Frontal cortex (tissue), 4 donors: ENCODE results near the gene SRSF5. TPM values are rescaled to one million over a fixed set of nuclear protein-coding genes. Genes with fewer than 3 reads are reported as not detected.
"Not testable (repeated sequence)": the region's sequence is repeated elsewhere in the genome, so short reads cannot be mapped to it uniquely, and the experiment has no call there.

ENCODE experiments used
- DNase-seq, 2 donors: peaks; one replicate each; pipeline ENCODE4 v3.0.0; 2012; ENCODE audit warnings: low spot score in 2 of 2
- FAIRE-seq: peaks from 2 replicates; lab custom pipeline; 2012; peaks lifted over from hg19 to GRCh38; lab: Jason Lieb, UNC
- total RNA-seq: library from RNA; depleted of rRNA; stranded (reverse); fragments of >200 nt; gene quantifications from one replicate; pipeline ENCODE4 v1.2.3, GENCODE V29; 2014
- donor health status: control.
- donor health status: control.
- donor health status: control.

Gene SRSF5
- total RNA-seq: 120 TPM

DNA sequence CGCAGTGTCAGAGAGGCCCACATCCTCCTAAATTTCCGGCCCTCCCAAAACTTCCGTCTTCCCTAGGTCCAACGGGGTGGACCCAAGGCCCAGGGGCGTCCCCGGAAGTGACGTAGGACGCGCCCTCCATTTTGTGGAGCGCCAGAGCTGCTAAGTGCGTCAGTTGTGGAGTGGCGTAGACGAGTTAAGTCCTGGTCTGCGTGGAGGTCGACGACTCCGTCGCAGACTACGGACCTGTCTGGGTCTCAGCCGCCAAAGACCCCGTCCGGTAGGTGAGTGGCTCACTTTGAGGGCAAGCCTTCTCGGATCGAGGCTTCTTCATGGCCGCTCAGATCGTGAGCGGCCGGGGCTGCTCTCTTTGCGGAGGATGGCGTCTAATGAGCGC is at the start of gene SRSF5:
Gene SRSF5 (plus strand): TSS at position 159 of the 385 bp plus-strand sequence. CDS start 1,015 bp downstream, outside the sequence.
- peak; percentile 85 to 88 for DNase-seq
- FAIRE-seq: no peak

DNA sequence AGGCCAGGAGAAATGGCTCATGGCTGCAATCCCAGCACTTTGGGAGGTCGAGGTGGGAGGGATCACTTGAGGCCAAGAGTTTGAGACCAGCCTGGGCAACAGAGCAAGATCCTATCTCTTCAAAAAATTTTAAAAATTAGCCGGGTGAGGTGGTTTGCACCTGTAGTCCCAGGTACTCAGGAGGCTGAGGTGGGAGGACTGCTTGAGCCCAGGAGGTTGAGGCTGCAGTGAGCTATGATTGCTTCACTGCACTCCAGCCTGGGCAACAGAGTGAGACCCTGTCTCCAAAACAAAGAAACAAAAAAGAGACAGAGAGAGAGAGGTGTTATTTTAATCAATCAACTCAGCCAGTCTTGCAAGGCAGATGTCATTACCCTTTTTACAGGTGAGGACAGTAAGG is 48.3 kb upstream of the SRSF5 start:
- not testable (repeated sequence) for FAIRE-seq

DNA sequence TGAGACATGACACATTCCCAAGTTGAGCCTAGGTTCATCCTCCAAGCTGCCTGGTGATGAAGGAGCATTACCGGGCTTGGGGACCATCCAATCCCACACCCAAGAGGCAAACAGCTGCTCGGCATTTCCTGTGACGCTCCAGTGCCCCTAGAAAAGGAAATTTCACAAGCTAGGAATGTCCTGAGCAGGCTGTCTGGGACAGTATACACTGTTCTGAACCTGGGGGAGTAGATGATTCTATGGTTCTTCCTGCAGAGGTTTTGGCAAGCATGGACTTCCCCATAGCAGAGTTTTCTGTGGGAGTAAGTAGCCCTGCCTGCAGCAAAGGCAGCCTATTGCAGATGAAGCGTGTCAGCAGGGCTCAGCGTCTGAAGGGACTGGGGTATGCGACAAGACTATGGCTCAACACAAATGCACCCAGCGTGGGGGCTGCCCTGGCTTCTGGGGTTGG is 47.4 kb upstream of the SRSF5 start:
- FAIRE-seq (no peak), DNase-seq (no peak)

More for the DNA sequence above, 48.3 kb upstream of the SRSF5 start:
- DNase-seq: not testable (repeated sequence)

DNA sequence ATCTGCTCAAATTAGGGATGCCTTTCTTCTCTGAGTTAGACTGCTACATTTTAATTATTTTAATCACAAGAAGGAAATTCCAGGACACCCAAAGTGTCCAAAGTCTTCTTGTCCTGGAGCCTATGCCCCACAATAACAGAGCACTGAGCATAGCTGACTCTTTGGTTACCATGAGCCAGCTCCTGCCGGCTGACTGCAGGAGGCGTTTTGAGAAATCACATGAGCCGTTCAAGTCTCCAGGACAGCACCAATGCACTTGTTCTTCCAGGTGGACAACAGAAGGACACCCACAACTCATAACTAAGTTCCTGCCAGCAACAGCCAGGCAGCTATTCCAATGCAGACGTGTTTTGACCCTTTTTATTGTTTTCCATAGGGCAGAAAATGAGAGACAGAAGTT is 46.0 kb upstream of the SRSF5 start:
- DNase-seq: no peak
- no peak for FAIRE-seq

DNA sequence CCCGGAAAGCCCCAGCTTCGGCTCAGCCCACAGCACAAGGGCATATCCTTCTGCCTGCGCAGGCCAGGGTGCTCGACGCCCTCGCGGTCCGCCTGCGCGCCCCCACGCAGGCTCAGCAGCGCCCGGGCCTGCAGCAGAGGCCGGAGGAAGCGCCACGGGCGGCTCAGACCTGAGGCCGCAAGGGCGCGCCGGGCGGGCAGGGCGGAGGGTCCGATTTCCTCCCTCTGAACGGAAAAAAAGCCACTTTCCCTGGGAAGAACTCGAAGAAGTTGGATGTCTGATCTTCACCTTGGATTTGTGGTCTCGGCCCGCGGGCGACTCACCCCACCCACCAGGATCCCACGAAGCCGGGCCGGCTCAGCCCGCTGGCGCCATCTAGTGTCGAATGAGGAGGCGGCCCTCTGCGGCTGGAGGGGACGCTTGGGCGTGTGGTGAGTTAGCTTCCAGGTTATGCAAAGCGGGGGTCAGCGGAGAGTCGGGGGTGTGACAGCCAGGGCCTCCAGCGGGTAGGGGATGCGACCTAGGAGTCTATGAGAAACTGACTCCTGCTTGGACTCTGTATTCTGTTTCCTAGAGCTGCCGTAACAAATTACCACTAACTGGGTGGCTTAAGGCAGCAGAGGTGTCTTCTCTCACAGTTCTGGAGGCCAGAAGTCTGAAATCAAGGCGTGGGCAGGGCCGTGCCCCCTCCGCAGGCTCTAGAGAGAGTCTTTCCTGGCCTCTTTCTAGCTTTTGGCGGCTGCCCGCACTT is 40.0 kb upstream of the SRSF5 start:
- FAIRE-seq (no peak), DNase-seq (peak; percentile 82 to 88)

DNA sequence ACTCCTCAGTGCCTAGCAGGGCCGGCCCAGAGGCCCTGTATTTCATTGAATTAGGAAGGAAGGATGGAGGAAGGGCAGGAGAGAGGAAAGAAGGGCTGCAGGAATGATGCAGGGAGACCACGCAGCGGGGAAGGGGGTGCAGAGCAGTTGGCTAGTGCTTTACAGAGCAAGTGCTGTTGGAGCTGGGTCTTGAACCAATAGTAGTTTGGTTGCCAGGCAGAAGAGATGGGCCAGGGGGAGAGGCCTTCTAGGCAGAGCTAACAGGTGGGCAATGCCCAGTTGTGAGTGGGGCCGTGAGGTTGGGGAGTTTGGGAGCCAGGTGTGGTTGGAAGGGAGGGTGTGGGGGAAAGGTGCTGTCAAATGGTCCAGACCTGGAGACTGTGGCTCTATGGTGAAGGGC is 39.1 kb upstream of the SRSF5 start:
- DNase-seq (no peak), FAIRE-seq (no peak)

DNA sequence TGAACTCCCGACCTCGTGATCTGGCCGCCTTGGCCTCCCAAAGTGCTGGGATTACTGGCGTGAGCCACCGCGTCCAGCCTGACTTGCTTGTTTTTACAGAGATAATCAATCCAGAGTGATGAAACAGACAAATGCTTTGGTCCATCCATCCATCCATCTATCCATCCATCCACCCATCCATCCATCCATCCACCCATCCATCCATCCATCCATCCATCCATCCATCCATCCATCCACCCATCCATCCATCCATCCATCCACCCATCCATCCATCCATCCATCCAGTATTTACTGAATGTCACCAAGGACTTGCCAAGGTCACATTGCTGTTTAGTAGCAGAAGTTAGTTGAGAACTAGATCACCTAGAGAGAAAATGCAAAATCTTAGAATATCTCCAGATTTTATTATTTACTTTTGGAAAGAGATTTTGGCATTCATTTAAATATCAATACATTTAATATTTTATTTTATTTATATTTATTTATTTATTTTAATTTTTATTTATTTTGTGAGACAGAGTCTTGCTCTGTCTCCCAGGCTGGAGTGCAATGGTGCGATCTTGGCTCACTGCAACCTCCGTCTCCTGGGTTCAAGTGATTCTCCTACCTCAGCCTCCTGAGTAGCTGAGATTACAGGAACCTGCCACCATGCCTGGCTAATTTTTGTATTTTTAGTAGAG is 34.9 kb upstream of the SRSF5 start:
- not testable (repeated sequence) for DNase-seq, FAIRE-seq

DNA sequence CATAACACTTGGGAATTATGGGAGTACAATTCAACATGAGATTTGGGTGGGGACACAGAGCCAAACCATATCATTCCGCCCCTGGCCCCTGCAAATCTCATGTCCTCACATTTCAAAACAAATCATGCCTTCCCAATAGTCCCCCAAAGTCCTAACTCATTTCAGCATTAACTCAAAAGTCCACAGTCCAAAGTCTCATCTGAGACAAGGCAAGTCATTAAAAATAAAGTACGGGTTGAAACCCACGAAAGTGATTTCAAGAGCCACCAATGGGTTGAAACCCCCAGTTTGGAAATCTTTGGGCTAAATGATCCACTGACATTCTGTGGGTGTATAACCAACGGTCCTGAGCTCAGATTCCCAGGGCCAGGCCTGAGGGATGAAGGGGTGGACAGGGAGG is 30.5 kb upstream of the SRSF5 start:
- FAIRE-seq, DNase-seq: not testable (repeated sequence)

DNA sequence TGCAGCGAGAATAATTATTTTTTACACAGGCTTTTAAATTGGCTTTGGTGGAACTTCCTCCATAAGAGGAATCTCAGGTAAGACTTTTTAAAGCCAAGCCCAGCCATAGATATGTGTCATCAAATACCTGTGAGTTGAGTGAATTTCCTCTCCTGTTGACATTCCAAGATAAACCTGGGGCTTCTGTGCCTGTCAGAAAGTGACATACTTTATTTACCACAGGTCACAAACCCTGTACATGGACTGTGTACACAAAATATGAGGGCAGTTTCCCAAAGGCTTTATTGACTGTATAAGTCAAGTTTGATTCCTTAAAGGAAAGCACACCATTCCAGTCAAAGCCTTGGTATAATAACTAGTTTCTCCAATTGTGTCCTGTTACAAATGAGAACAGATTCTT is 25.9 kb upstream of the SRSF5 start:
- no peak for DNase-seq
- no peak for FAIRE-seq

DNA sequence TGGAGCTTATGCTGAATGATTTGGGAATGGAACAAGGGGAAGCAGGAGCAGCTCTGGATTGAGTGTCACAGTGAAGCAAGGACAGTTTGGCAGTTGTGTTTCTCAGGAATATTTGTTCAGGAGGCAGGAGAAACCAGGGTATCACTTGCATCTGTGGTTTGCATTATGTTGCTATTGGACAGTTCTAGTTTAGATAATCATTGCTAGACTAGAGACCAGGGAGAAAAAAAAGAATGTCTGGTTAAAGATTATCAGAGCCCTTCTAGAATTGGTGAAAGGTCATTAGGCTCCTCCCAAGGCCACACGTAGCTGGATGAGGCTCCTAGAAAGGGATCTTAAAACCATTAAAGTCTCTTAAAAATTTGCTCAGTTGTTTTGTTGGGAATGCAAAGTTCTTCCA is 17.0 kb upstream of the SRSF5 start:
- FAIRE-seq: no peak
- DNase-seq: no peak

DNA sequence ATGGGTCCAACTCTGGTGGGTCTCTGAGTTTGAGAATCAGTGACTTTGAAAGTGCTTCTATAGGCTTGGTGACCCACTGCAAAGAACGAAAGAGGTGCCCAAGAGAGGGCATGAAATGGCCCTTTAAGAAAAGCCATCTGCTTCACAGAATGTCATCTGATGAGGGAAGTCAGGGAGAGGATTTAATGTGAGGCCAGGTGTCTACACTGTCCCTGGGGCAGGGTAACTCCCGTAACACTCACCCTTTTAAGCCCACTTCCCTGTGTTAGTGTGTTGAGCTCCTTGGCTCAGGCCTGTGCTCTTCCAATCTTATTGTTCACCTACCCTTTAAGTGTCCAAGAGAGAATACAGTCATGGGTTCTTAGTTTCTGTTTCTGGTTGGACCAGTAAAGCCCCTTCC is 16.4 kb upstream of the SRSF5 start:
- DNase-seq (no peak), FAIRE-seq (no peak)

DNA sequence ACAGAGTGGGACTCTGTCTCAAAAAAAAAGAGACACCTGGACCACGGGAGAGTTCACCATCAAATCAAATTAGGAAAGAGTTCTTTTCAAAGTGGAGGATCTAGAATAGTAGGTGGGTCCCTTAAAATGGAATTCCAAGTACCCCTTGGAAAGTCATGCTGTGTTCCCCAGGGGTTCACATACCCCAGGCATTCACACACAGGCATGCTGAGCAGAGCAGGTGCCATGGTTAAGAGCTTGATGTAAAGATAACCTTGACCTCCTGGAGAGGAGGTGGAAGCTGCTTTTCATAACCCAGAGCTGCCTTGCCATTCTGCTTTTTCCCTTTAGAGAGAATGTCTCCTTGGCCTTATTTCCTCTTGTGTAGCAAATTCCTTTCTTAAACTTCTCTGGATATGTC is 14.2 kb upstream of the SRSF5 start:
- FAIRE-seq: no peak
- DNase-seq: no peak

DNA sequence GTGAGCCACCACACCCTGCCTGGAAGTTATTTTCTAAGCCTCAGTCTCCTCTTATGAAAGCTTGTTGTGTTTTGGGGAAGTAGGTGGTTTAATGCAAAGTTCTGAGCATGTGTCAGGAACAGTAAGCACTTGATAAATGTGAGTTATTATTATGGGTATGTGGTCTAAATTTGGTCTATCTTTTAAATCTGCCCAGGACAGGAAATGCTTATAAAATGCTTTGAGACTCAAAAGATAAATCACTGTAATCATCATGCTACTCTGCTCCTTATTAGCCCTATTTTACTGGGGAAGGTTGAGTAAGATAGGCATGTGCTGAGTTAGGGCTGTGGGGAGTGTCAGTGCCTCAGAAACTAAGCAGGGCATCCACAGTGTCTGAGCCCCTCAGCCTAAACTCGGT is 13.1 kb upstream of the SRSF5 start:
- no peak for FAIRE-seq
- DNase-seq: no peak

DNA sequence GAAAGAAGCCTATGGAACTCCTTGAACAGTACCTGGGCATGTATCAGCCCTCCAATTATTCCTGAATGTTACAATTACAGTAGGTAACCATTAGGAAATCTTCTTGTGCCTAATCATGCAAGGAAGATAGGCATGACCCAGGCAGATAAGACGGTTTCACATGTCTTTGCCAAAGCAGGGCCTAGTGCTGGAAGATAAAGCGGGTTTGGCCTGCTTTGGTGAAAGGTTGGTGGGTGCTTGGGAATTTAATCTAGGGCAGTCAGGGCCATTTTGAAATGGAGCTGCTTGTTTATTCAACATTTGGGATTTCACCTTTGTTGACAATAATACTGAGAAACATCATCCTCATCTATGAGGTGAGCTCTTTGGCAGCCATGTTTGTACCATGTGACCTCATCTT is 12.5 kb upstream of the SRSF5 start:
- FAIRE-seq (no peak), DNase-seq (no peak)

DNA sequence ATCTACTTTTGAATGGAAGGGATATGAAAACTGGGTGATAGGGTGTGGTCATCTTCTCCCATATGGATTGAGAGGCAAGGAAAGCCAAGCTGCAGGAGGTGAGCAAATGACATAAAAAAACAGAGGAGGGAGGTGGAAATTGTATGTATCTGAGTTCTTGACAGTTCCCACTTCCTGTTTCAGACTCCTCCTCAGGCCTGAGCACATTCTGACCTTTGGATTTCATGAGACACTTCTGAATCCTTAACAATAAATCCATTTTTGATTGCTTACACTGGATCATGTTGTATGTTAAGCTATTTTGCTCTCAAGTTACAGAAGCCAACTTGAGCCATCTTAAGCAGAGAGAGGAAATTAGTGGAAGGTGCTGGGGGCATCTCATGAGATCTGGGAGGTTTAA is 11.6 kb upstream of the SRSF5 start:
- DNase-seq (no peak), FAIRE-seq (no peak)

DNA sequence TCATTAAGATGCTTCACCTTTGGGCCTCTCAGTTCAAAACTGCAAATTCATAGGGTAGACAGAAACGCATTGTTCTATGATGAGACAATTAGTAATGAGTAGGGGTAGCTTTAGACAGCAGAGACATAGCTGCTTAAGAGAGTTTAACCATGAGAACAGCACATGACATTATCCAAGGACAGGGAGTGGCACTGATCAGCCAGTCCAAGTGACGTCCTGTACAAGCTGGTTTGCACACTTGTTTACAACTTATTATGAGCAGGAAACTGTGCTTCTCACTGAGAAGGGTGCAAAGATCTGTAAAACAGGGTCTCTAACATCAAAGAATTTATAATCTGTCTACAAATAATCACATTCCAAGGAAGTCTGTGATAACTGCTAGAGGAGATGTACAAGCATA is 11.2 kb upstream of the SRSF5 start:
- FAIRE-seq (no peak), DNase-seq (no peak)

DNA sequence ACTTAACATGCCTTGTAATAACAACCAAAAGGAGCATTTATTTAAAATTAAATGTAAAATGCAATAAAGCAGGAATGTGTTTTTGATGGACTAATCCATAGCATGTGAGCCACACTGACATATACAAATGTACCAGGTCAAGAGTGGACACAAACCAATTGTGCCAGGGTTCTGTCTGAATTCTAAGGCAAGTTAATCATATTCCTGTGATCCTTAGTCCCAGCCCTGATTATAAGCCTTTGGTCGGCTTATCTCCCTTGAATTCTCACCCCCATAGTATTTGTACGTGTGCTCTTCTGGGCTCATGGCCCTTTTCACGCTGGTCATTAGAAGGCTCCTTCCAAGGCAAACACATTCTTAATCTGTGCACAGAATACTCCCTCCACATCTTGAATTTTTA is 10.6 kb upstream of the SRSF5 start:
- DNase-seq (no peak), FAIRE-seq (no peak)

DNA sequence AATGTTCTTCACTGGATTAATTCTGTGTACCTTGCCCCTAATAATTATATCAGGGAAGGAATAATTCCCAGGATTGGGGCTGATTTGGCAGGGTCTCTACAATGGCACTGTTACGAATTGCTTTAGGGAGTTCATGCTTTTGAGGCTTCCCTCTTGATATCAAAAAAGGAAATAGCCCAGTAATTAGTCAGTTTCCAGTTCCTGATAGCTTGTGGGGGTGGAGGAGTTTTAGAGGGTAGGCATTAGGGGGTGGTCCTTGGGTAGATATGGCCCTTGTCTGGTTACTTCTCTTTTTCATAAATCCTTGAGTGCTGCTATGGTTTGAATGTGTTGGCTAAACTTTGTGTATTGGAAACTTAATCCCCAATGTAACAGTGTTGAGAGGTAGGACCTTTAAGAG is 6.1 kb upstream of the SRSF5 start:
- DNase-seq (no peak), FAIRE-seq (no peak)

DNA sequence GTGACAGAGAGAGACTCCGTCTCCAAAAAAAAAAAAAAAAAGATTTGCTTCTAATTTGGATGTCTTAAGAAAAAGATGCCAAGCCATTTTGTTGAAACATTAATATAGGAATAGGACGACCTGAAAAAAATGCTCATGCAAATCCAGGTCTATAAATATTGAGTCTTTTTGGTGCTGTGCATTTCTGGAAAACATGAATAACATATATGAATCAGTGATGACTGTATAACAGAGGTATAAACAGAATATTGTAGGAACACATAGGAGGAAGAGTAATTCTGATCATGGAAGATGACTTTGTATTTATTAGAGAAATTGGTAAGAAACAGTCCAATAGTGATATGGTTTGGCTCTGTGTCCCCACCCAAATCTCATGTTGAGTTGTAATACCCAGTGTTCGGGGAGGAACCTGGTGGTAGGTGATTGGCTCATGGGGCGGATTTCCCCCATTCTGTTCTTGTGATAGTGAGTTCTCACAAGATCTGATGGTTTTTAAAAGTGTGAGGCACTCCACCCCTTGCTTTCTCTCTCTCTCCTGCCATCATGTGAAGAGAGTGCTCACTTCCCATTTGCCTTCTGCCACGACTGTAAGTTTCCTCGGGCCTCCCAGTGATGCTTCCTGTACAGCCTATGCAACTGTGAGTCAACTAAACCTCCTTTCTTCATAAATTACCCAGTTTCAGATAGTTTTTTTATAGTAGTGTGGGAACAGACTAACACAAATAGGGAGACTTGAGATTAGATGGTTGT is 3.0 kb upstream of the SRSF5 start:
- no peak for DNase-seq
- FAIRE-seq: no peak

DNA sequence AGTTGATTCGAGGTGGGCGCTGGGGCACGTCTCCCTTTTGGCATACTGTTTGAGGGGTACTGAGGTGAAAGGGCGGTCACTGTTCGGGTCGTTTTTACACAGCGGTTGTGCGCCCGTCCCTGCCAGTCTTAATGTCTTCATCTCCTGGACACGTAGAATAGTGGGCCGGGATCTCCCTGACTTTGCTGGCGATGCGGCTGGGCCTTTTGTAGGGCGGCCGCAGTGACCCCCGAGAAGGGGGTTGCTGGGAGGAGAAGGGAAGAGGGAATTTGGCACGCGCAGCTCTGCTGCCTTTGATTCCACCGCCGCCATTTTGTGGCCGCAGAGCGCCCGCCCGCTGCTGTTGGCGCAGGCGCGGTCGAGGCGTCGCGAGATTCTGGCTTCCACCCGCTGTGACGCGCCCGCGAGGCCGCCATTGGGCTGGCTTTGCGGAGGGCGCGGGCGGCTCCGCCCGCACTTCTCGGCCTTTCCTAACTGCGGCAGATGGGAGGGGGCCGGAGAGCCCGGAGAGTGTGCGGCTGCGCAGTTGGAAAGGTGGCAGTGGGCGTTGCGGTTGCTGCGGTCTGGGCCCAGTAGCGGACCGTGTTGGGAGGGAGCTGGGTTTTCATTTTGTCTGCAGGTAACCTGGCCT is 542 bp downstream of the SRSF5 start:
- FAIRE-seq: no peak
- peak; percentile 80 to 86 for DNase-seq
